ENCODE measurements around the gene PRKRA. TPM values are rescaled to one million over a fixed set of nuclear protein-coding genes. Genes with fewer than 3 reads are reported as not detected.

PRKRA gene
- 10 to 100 TPM; 29.7 to 57.4 (median 37.2) TPM for total RNA-seq
- 10 to 100 TPM; 24.3 to 27.7 (median 26.0) TPM for polyA plus RNA-seq
- long read RNA-seq, donor 1, transcript PRKRA-201 (8 exons, 1,826 nt) = major isoform, 13 of 31 reads
- long read RNA-seq, donor 1, partial matches to known transcripts = 12 of 31 reads
- long read RNA-seq, donor 1, other reads (novel, unspliced or antisense) = 0 of 31 reads
- long read RNA-seq, donor 2, transcript PRKRA-201 (8 exons, 1,826 nt) = major isoform, 7 of 11 reads
- long read RNA-seq, donor 2, partial matches to known transcripts = 0 of 11 reads
- long read RNA-seq, donor 2, other reads (novel, unspliced or antisense) = 0 of 11 reads

DNA sequence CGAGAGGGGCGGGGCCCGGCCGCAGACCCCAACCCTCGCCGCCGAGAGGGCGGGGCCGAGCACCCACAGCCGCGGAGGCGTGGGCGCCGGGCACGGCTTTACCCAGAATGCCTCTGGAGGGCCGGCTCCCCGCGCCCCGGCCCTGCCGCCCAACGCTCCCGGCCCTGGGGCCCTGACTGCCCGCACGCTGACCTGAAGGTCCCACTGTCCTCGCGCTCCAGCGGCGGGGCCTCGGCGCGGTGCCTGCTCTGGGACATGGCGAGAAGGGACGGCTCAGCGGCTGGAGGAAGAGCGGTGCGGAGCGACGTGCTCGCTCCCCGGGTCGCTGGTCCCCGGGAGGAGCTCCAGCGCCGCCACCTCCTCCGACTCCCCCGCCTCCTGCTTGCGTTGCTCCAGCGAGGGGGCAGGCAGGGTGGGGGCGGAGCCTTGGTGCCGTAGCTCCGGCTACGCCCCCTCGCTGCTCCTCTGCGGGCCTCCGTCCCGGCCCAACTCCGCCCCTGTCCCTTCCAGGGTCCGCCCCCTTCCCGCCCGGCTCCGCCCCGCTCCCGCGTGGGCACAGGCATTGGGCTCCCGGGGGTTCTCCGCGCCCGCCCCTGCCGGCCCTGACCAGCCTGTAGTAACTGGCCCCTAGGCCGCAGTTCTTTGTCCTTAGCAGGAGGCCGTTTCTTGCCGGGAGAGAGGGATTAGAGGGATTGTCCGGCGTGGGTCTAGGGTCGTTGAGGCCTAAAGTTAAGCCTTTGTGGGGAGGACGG, at the start of gene PRKRA, which contains the start of gene PJVK:
PRKRA (minus strand) TSS at position 402 of the 752 bp plus-strand sequence; CDS start at position 257, 145 bp downstream.
PJVK (plus strand) TSS at position 605 of the 752 bp plus-strand sequence. CDS start 2,032 bp downstream, outside the sequence.
- H3K4me1 ChIP-seq = peaks cover 8 to 41% (median 22%) of the 10 kb centered on the region in 6 donors
- peaks cover 0 to 28% (median 4%) of the 10 kb centered on the region in 6 donors for H3K36me3 ChIP-seq
- TF ChIP-seq POLR2AphosphoS5 (IDR thresholded peaks at IDR 0.05) = peak; percentile 97 to 98 (median 98)
- peak; percentile 47 to 51 (median 51) for TF ChIP-seq POLR2A (IDR thresholded peaks at IDR 0.05)
- TF ChIP-seq CTCF (IDR thresholded peaks at IDR 0.05 in 8 of 11, conservative IDR thresholded peaks at IDR 0.05 in 3 of 11) = peak in 8 of 11 experiments; percentile 7 to 68 (median 32)
- H3K27ac ChIP-seq = peak within 1 kb of the TSS; percentile 82 to 99 (median 98)
- H3K4me3 ChIP-seq = peak within 1 kb of the TSS; percentile 68 to 93 (median 86)
- no peaks in the 10 kb centered on the region for H3K27me3 ChIP-seq (replicated peaks in 1 of 7)
- H3K9me3 ChIP-seq = no peaks in the 10 kb centered on the region
- peak; percentile 100 for DNase-seq
- WGBS, 5 donors = 0 to 1% (median 0%) methylated on average over 40 to 76 of the region's 76 CpGs
- intact Hi-C loops (cut with DNase I; ENCODE audit: low total_unique reads) = no loop called here

DNA sequence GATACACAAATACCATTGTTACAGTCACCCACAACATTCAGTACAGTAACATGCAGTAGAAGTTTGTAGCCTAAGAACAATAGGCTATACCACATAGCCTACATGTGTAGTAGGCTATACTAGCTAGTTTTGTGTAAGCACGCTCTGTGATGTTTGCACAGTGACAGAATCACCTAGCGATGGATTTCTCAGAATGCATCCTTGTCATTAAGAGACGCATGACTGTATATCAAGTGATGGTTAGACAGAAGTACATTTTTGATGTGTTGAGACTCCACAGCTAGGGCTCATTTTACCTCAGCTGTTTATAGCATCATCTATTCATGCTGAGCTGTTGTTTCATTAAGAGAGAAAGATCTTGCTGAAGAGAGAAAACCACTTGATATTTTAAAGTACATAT, 48.7 kb upstream of the PRKRA start:
- H3K27me3 ChIP-seq (replicated peaks in 1 of 7) = no peaks in the 10 kb centered on the region
- 91 to 99% (median 98%) methylated on average over 3 of the region's 3 CpGs for WGBS, 5 donors
- no peaks in the 10 kb centered on the region for H3K9me3 ChIP-seq
- H3K4me3 ChIP-seq = no peak overlapping the region
- no peak overlapping the region for H3K27ac ChIP-seq
- peaks cover 3 to 100% (median 83%) of the 10 kb centered on the region in 6 donors for H3K36me3 ChIP-seq
- H3K4me1 ChIP-seq = no peaks in the 10 kb centered on the region
- no peak for TF ChIP-seq POLR2AphosphoS5 (IDR thresholded peaks at IDR 0.05)
- no peak for TF ChIP-seq POLR2A (IDR thresholded peaks at IDR 0.05)
- TF ChIP-seq CTCF (IDR thresholded peaks at IDR 0.05 in 8 of 11, conservative IDR thresholded peaks at IDR 0.05 in 3 of 11) = no peak
- DNase-seq = no peak
- intact Hi-C loops (cut with DNase I; ENCODE audit: low total_unique reads) = no loop called here

GRCh38 chr2:178498137-178498536, 47.2 kb upstream of the PRKRA start:
- no peak for TF ChIP-seq CTCF (IDR thresholded peaks at IDR 0.05 in 8 of 11, conservative IDR thresholded peaks at IDR 0.05 in 3 of 11)
- no peak for TF ChIP-seq POLR2AphosphoS5 (IDR thresholded peaks at IDR 0.05)
- TF ChIP-seq POLR2A (IDR thresholded peaks at IDR 0.05) = no peak
- H3K27me3 ChIP-seq (replicated peaks in 1 of 7) = no peaks in the 10 kb centered on the region
- H3K4me3 ChIP-seq = no peak overlapping the region
- intact Hi-C loops (cut with DNase I; ENCODE audit: low total_unique reads) = no loop called here
- H3K36me3 ChIP-seq = peaks cover 3 to 100% (median 86%) of the 10 kb centered on the region in 6 donors
- no peaks in the 10 kb centered on the region for H3K9me3 ChIP-seq
- no peak for DNase-seq
- H3K27ac ChIP-seq = no peak overlapping the region
- H3K4me1 ChIP-seq = no peaks in the 10 kb centered on the region

GRCh38 chr2:178496049-178496448, 45.1 kb upstream of the PRKRA start:
- 81 to 90% (median 87%) methylated on average over 4 of the region's 4 CpGs for WGBS, 5 donors
- Histone ChIP-seq H3K36me3 (peaks cover 3 to 100% (median 81%) of the 10 kb centered on the region in 6 donors), H3K27ac (no peak overlapping the region), H3K4me1 (no peaks in the 10 kb centered on the region), H3K27me3 (replicated peaks in 1 of 7) (no peaks in the 10 kb centered on the region), H3K4me3 (no peak overlapping the region), H3K9me3 (no peaks in the 10 kb centered on the region)
- TF ChIP-seq POLR2AphosphoS5 (IDR thresholded peaks at IDR 0.05) = no peak
- no peak for TF ChIP-seq CTCF (IDR thresholded peaks at IDR 0.05 in 8 of 11, conservative IDR thresholded peaks at IDR 0.05 in 3 of 11)
- TF ChIP-seq POLR2A (IDR thresholded peaks at IDR 0.05) = no peak
- no peak for DNase-seq
- intact Hi-C loops (cut with DNase I; ENCODE audit: low total_unique reads) = no loop called here

All from spleen (tissue), 13 donors.